Osteoblast (primary cell): Measurements from ENCODE around the gene SEC24C. TPM values are rescaled to one million over a fixed set of nuclear protein-coding genes. Genes with fewer than 3 reads are reported as not detected.

Experiments used
- DNase-seq: peaks from one replicate; pipeline ENCODE4 v3.0.0; 2011; ENCODE audit warnings: low spot score, mixed read lengths; ENCODE audit not compliant: insufficient read length; ENCODE audit errors: missing footprints
- H2AFZ ChIP-seq: 2 replicates; pipeline ENCODE4 v1.6.0; 2011; ENCODE audit warnings: mild to moderate bottlenecking, low read length
- H3K27ac ChIP-seq: 2 replicates; pipeline ENCODE4 v1.5.1; 2011; ENCODE audit warnings: mild to moderate bottlenecking, low read depth, low read length, moderate library complexity
- H3K27me3 ChIP-seq: 2 replicates; pipeline ENCODE4 v1.6.0; 2012; ENCODE audit warnings: mild to moderate bottlenecking, control low read depth, inconsistent platforms, low read length, moderate library complexity; ENCODE audit not compliant: insufficient read depth
- H3K36me3 ChIP-seq: 2 replicates; pipeline ENCODE4 v1.5.1; 2011; ENCODE audit warnings: mild to moderate bottlenecking, low read length, control low read depth, moderate library complexity; ENCODE audit not compliant: insufficient read depth
- H3K4me1 ChIP-seq: 2 replicates; pipeline ENCODE4 v1.5.1; 2011; ENCODE audit warnings: mild to moderate bottlenecking, low read length, control low read depth, moderate library complexity; ENCODE audit not compliant: insufficient read depth
- H3K4me2 ChIP-seq: 2 replicates; pipeline ENCODE4 v1.6.0; 2011; ENCODE audit warnings: mild to moderate bottlenecking, low read length; ENCODE audit not compliant: insufficient read depth
- H3K4me3 ChIP-seq: fragments of 200-600 bp; sonication (generic); 3 replicates; pipeline ENCODE4 v1.5.1; 2012; ENCODE audit warnings: mild to moderate bottlenecking, low read length, inconsistent platforms; ENCODE audit not compliant: insufficient read depth
- H3K79me2 ChIP-seq: 2 replicates; pipeline ENCODE4 v1.6.0; 2012; ENCODE audit warnings: mild to moderate bottlenecking, low read length, control low read depth, inconsistent platforms; ENCODE audit not compliant: insufficient read depth
- H3K9me3 ChIP-seq: 2 replicates; pipeline ENCODE4 v1.5.1; 2011; ENCODE audit warnings: low read depth, low read length, control low read depth
- H4K20me1 ChIP-seq: 2 replicates; pipeline ENCODE4 v1.6.0; 2012; ENCODE audit warnings: mild to moderate bottlenecking, low read length, control low read depth; ENCODE audit not compliant: insufficient read depth
- total RNA-seq: library from RNA; depleted of rRNA; stranded (reverse); fragments of >200 nt; gene quantifications from 2 replicates; pipeline ENCODE4 v1.2.3, GENCODE V29; 2012
- TF ChIP-seq, protein P1 (sequence below): IDR thresholded peaks from 2 replicates; pipeline ENCODE4 v1.5.1; 2011; ENCODE audit warnings: mild to moderate bottlenecking, low read depth, low read length, moderate library complexity; ENCODE audit errors: extremely low read depth

SEC24C gene
- total RNA-seq, 1 donor: 28.6 TPM

DNA sequence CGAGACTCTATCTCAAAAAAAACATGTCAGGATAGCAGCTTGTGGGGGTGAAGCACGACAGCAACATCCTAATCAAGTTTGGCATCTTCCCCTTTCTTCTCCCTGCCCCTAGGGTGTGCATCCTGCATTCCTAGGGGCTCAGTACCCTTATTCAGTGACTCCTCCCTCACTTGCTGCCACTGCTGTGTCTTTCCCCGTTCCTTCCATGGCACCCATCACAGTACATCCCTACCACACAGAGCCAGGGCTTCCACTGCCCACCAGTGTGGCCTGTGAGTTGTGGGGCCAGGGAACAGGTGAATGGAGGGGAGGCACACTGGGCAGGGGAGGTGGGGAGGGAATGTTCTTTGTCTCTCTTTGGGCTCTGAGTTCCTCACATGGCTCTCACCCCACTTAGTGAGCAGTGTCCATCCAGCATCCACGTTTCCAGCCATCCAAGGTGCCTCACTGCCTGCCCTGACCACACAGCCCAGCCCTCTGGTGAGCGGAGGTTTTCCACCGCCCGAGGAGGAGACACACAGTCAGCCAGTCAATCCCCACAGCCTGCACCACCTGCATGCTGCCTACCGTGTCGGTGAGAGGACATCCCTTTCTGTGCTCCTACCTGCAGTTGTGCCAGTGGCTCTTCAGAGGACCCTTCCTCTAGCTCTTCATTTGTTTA is 55.9 kb downstream of the SEC24C start:
- Histone ChIP-seq H3K4me3 (no peak overlapping the region), H3K4me2 (no peak overlapping the region), H2AFZ (no peak overlapping the region), H3K79me2 (no peaks in the 10 kb centered on the region), H3K36me3 (peaks cover 80% of the 10 kb centered on the region), H3K4me1 (no peaks in the 10 kb centered on the region), H3K9me3 (no peaks in the 10 kb centered on the region), H3K27me3 (no peaks in the 10 kb centered on the region), H3K27ac (no peak overlapping the region), H4K20me1 (peaks cover 13% of the 10 kb centered on the region)
- DNase-seq: peak; percentile 17
- TF ChIP-seq, protein P1, sequence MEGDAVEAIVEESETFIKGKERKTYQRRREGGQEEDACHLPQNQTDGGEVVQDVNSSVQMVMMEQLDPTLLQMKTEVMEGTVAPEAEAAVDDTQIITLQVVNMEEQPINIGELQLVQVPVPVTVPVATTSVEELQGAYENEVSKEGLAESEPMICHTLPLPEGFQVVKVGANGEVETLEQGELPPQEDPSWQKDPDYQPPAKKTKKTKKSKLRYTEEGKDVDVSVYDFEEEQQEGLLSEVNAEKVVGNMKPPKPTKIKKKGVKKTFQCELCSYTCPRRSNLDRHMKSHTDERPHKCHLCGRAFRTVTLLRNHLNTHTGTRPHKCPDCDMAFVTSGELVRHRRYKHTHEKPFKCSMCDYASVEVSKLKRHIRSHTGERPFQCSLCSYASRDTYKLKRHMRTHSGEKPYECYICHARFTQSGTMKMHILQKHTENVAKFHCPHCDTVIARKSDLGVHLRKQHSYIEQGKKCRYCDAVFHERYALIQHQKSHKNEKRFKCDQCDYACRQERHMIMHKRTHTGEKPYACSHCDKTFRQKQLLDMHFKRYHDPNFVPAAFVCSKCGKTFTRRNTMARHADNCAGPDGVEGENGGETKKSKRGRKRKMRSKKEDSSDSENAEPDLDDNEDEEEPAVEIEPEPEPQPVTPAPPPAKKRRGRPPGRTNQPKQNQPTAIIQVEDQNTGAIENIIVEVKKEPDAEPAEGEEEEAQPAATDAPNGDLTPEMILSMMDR: no peak

GRCh38 chr10:73800560-73801252 is 56.5 kb downstream of the SEC24C start:
- DNase-seq: peak; percentile 79
- Histone ChIP-seq H3K27me3 (no peaks in the 10 kb centered on the region), H3K4me3 (no peak overlapping the region), H3K79me2 (no peaks in the 10 kb centered on the region), H4K20me1 (peaks cover 13% of the 10 kb centered on the region), H3K4me1 (no peaks in the 10 kb centered on the region), H3K9me3 (no peaks in the 10 kb centered on the region), H3K36me3 (peaks cover 77% of the 10 kb centered on the region), H2AFZ (no peak overlapping the region), H3K4me2 (no peak overlapping the region), H3K27ac (no peak overlapping the region)
- TF ChIP-seq, protein P1: no peak

- no peak for DNase-seq
- TF ChIP-seq, protein P1: no peak
- no peaks in the 10 kb centered on the region for H3K9me3 ChIP-seq
- peaks cover 80% of the 10 kb centered on the region for H3K36me3 ChIP-seq
- H3K79me2 ChIP-seq: peaks cover under 1% of the 10 kb centered on the region
- peaks cover 13% of the 10 kb centered on the region for H4K20me1 ChIP-seq
- H3K27me3 ChIP-seq: no peaks in the 10 kb centered on the region
- no peak overlapping the region for H3K4me3 ChIP-seq
- no peak overlapping the region for H2AFZ ChIP-seq
- no peak overlapping the region for H3K27ac ChIP-seq
- H3K4me2 ChIP-seq: no peak overlapping the region
- H3K4me1 ChIP-seq: no peaks in the 10 kb centered on the region
Measured at GRCh38 chr10:73801253-73801590, 57.0 kb downstream of the SEC24C start.

GRCh38 chr10:73802276-73802991 is 58.3 kb downstream of the SEC24C start:
- Histone ChIP-seq H3K4me3 (no peak overlapping the region), H3K36me3 (peaks cover 80% of the 10 kb centered on the region), H3K27ac (no peak overlapping the region), H2AFZ (no peak overlapping the region), H3K79me2 (peaks cover 12% of the 10 kb centered on the region), H3K9me3 (no peaks in the 10 kb centered on the region), H3K4me2 (no peak overlapping the region), H3K4me1 (no peaks in the 10 kb centered on the region), H4K20me1 (peaks cover 24% of the 10 kb centered on the region), H3K27me3 (no peaks in the 10 kb centered on the region)
- TF ChIP-seq, protein P1: peak; percentile 27
- DNase-seq: peak; percentile 89
